Muscle layer of duodenum (tissue), 2 donors: ENCODE results near the gene PRKAR2A.

Experiments used
- H3K27ac ChIP-seq: one replicate; pipeline ENCODE4 v1.7.0; 2013; ENCODE audit warnings: mild to moderate bottlenecking, low read length
- H3K27me3 ChIP-seq: one replicate; pipeline ENCODE4 v1.7.0; 2013; ENCODE audit warnings: low read depth, mild to moderate bottlenecking, control low read depth, low read length
- H3K36me3 ChIP-seq, 2 donors: one replicate each; pipeline ENCODE4 v1.7.0; 2013; ENCODE audit warnings: low read length in 2 of 2, control low read depth in 1 of 2, mild to moderate bottlenecking in 1 of 2; ENCODE audit not compliant: insufficient read depth in 2 of 2, control insufficient read depth in 1 of 2
- H3K4me1 ChIP-seq, 2 donors: one replicate each; pipeline ENCODE4 v1.7.0; 2013; ENCODE audit warnings: low read length in 2 of 2, mild to moderate bottlenecking in 2 of 2, control low read depth in 1 of 2, moderate library complexity in 1 of 2; ENCODE audit not compliant: insufficient read depth in 2 of 2, control insufficient read depth in 1 of 2
- H3K4me3 ChIP-seq, 2 donors: one replicate each; pipeline ENCODE4 v1.7.0; 2013; ENCODE audit warnings: low read length in 2 of 2, low read depth in 1 of 2, mild to moderate bottlenecking in 1 of 2
- H3K9me3 ChIP-seq, 2 donors: one replicate each; pipeline ENCODE4 v1.7.0; 2013; ENCODE audit warnings: low read length in 2 of 2, control low read depth in 1 of 2, mild to moderate bottlenecking in 1 of 2; ENCODE audit not compliant: control insufficient read depth in 1 of 2
- donor health status: healthy.

The PRKAR2A gene

GRCh38 chr3:48859206-48859605 lies 11.5 kb upstream of the PRKAR2A start:
- Histone ChIP-seq H3K27me3 (no peaks in the 10 kb centered on the region), H3K27ac (no peak overlapping the region), H3K4me1 (no peaks in the 10 kb centered on the region), H3K36me3 (peaks cover 30 to 50% of the 10 kb centered on the region in 2 donors), H3K4me3 (no peak overlapping the region), H3K9me3 (no peaks in the 10 kb centered on the region)

GRCh38 chr3:48858709-48859108 lies 11.0 kb upstream of the PRKAR2A start:
- Histone ChIP-seq H3K36me3 (peaks cover 30 to 50% of the 10 kb centered on the region in 2 donors), H3K4me1 (no peaks in the 10 kb centered on the region), H3K4me3 (no peak overlapping the region), H3K27me3 (no peaks in the 10 kb centered on the region), H3K27ac (no peak overlapping the region), H3K9me3 (no peaks in the 10 kb centered on the region)

- Histone ChIP-seq H3K9me3 (no peaks in the 10 kb centered on the region), H3K27ac (no peak overlapping the region), H3K27me3 (no peaks in the 10 kb centered on the region), H3K4me1 (no peaks in the 10 kb centered on the region), H3K36me3 (peaks cover 30 to 50% of the 10 kb centered on the region in 2 donors), H3K4me3 (no peak overlapping the region)
These were observed 10.0 kb upstream of the PRKAR2A start for GRCh38 chr3:48857641-48858040.

GRCh38 chr3:48856469-48856868 lies 8.8 kb upstream of the PRKAR2A start:
- H3K27ac ChIP-seq, result no peak overlapping the region
- peaks cover 24 to 43% of the 10 kb centered on the region in 2 donors for H3K36me3 ChIP-seq
- no peaks in the 10 kb centered on the region for H3K9me3 ChIP-seq
- no peaks in the 10 kb centered on the region for H3K4me1 ChIP-seq
- no peaks in the 10 kb centered on the region for H3K27me3 ChIP-seq
- H3K4me3 ChIP-seq, result no peak overlapping the region

- Histone ChIP-seq H3K9me3 (no peaks in the 10 kb centered on the region), H3K4me1 (no peaks in the 10 kb centered on the region), H3K4me3 (no peak overlapping the region), H3K27ac (no peak overlapping the region), H3K27me3 (no peaks in the 10 kb centered on the region), H3K36me3 (peaks cover 24 to 43% of the 10 kb centered on the region in 2 donors)
These were observed 8.2 kb upstream of the PRKAR2A start for GRCh38 chr3:48855681-48856447.

- Histone ChIP-seq H3K36me3 (peaks cover 4 to 20% of the 10 kb centered on the region in 2 donors), H3K27ac (no peak overlapping the region), H3K27me3 (no peaks in the 10 kb centered on the region), H3K9me3 (no peaks in the 10 kb centered on the region), H3K4me3 (no peak overlapping the region), H3K4me1 (no peaks in the 10 kb centered on the region)
These were observed 4.5 kb upstream of the PRKAR2A start for GRCh38 chr3:48852151-48852550.

- peaks cover 0 to 13% of the 10 kb centered on the region in 2 donors for H3K36me3 ChIP-seq
- H3K27ac ChIP-seq, result no peak overlapping the region
- peaks cover 0 to 5% of the 10 kb centered on the region in 2 donors for H3K4me1 ChIP-seq
- H3K4me3 ChIP-seq, result no peak overlapping the region
- H3K27me3 ChIP-seq, result no peaks in the 10 kb centered on the region
- no peaks in the 10 kb centered on the region for H3K9me3 ChIP-seq
These were observed 3.7 kb upstream of the PRKAR2A start for GRCh38 chr3:48851407-48851806.

GRCh38 chr3:48848816-48849515 lies 1.3 kb upstream of the PRKAR2A start:
- Histone ChIP-seq H3K4me1 (peaks cover 8 to 21% of the 10 kb centered on the region in 2 donors), H3K36me3 (peaks cover 0 to 4% of the 10 kb centered on the region in 2 donors), H3K27ac (no peak overlapping the region), H3K27me3 (no peaks in the 10 kb centered on the region), H3K9me3 (no peaks in the 10 kb centered on the region), H3K4me3 (no peak overlapping the region)

- Histone ChIP-seq H3K4me3 (peak overlapping the region; percentile 74 to 88), H3K36me3 (peaks cover 0 to 4% of the 10 kb centered on the region in 2 donors), H3K9me3 (no peaks in the 10 kb centered on the region), H3K4me1 (peaks cover 8 to 21% of the 10 kb centered on the region in 2 donors), H3K27me3 (no peaks in the 10 kb centered on the region), H3K27ac (peak overlapping the region; percentile 72)
These were observed 596 bp downstream of the PRKAR2A start for GRCh38 chr3:48847053-48847503.

- H3K9me3 ChIP-seq, result no peaks in the 10 kb centered on the region
- peaks cover 8 to 21% of the 10 kb centered on the region in 2 donors for H3K4me1 ChIP-seq
- H3K36me3 ChIP-seq, result peaks cover 0 to 4% of the 10 kb centered on the region in 2 donors
- no peaks in the 10 kb centered on the region for H3K27me3 ChIP-seq
- no peak overlapping the region for H3K27ac ChIP-seq
- peak overlapping the region; percentile 10 to 88 for H3K4me3 ChIP-seq
These were observed 2.5 kb downstream of the PRKAR2A start for GRCh38 chr3:48845170-48845569.

GRCh38 chr3:48837163-48837562 lies 10.5 kb downstream of the PRKAR2A start:
- no peak overlapping the region for H3K27ac ChIP-seq
- H3K4me3 ChIP-seq, result no peak overlapping the region
- no peaks in the 10 kb centered on the region for H3K27me3 ChIP-seq
- no peaks in the 10 kb centered on the region for H3K4me1 ChIP-seq
- no peaks in the 10 kb centered on the region for H3K9me3 ChIP-seq
- no peaks in the 10 kb centered on the region for H3K36me3 ChIP-seq
